ENCODE results near the gene DBH. TPM values are rescaled to one million over a fixed set of nuclear protein-coding genes. Genes with fewer than 3 reads are reported as not detected.

Gene DBH
- total RNA-seq, 2 donors from 2014 or later, result not detected

DNA sequence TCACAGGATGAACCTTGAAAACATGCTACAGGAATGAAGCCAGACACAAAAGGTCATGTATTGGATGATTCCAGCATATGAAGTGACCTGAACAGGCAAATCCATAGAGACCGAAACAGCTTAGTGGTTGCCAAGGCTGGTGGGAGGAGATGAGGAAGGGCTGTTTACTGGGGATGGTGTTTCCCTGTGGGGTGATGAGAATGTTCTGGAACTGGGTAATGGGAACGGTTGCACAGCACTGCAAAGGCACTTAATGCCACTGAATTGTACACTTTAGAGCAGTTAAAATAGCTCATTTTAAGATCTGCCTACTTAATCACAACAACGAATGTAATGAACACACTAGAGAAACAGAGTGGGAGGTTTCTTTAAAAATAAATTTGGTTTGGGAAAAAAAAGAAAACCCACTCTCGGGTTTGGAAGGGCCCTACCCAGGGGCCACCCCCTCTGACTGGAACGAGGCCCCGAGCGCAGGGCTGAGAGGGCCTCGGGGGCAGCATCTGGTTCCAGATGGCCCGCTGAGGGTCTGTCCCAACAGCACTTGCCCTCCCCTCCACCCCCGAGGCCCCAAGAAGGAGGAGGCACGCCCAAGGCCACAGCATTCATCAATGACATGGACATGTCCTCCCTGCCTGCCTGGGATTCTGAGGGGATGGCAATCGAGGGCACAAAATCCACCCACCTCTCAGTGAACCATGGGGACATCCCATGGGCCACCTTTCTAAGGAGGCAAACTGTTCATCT lies 70.3 kb downstream of the DBH start:
- Mint-ChIP-seq H3K9me3 (no peaks in the 10 kb centered on the region), H3K27ac (no peak overlapping the region), H3K36me3 (ENCODE audit: insufficient read depth in 2 of 2) (no peaks in the 10 kb centered on the region), H3K4me1 (ENCODE audit: low read depth) (peaks cover 39% of the 10 kb centered on the region), H3K27me3 (ENCODE audit: low read depth) (no peaks in the 10 kb centered on the region), H3K4me3 (no peak overlapping the region)
- DNase-seq, result no peak
- ATAC-seq (replicated peaks in 1 of 2), result no peak

DNA sequence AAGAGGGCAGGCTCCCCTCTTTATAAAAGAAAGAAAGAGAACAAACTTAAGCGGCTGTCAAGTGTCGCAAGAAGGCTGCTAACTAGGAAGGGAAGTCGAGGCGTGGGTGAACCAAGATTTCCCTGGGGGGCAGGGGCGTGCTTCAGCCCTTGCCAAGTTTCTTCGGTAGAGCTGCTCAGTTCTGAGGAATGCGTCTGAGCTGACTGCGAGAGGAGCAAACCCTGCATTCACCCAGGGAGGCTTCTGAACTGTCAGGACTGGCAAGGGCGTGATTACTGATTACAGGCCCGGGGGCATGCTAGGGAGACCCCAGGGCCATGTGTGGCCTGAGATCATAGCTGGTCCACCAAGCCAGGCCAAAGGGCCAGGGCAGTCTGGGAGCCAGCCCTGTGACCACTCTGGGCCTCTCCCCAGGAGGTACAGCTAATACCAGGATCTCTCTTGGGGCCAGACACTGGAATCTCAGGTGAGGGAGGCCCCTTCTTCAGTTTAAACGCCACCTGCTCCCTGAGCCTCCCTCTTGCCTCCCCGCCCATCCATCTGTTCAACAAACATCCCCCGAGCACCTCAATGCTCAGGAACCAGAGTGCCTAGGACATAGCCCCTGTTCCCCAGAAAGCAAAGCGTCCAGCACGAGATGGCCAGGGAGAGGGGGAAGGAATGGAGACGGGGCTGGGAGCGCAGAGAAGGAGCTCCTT lies 71.1 kb downstream of the DBH start:
- no peaks in the 10 kb centered on the region for H3K36me3 Mint-ChIP-seq (ENCODE audit: insufficient read depth in 2 of 2)
- H3K4me3 Mint-ChIP-seq, result no peak overlapping the region
- ATAC-seq (replicated peaks in 1 of 2) (no peak), DNase-seq (no peak)
- H3K27ac Mint-ChIP-seq, result no peak overlapping the region
- peaks cover 33% of the 10 kb centered on the region for H3K4me1 Mint-ChIP-seq (ENCODE audit: low read depth)
- H3K27me3 Mint-ChIP-seq (ENCODE audit: low read depth), result no peaks in the 10 kb centered on the region
- H3K9me3 Mint-ChIP-seq, result no peaks in the 10 kb centered on the region

DNA sequence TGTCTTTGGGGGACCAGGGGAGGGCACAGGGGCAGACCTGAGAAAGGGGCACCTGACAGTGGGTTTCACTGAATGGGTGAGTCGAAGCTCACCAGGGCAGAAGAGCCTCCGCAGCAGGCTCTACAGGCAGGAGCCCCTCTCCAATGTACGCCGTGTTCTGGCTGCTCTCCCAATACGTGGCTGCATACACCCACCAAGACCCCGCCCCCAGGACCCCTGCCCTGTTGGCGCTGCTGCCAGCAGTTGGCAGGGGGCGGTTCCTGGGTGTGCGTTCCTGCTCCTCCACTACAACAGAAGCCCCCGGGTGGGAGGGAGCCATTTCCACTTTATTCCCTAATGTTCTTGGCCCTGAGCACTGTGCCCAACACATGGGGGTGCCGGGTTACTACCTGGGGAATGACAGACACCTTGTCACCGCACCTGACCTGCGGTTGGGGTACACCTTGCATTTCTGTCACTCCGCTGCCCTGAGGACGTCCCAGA lies 71.6 kb downstream of the DBH start:
- ATAC-seq (replicated peaks in 1 of 2), result no peak
- Mint-ChIP-seq H3K36me3 (ENCODE audit: insufficient read depth in 2 of 2) (no peaks in the 10 kb centered on the region), H3K9me3 (no peaks in the 10 kb centered on the region), H3K27ac (no peak overlapping the region), H3K27me3 (ENCODE audit: low read depth) (no peaks in the 10 kb centered on the region), H3K4me3 (no peak overlapping the region), H3K4me1 (ENCODE audit: low read depth) (peaks cover 28% of the 10 kb centered on the region)
- no peak for DNase-seq

DNA sequence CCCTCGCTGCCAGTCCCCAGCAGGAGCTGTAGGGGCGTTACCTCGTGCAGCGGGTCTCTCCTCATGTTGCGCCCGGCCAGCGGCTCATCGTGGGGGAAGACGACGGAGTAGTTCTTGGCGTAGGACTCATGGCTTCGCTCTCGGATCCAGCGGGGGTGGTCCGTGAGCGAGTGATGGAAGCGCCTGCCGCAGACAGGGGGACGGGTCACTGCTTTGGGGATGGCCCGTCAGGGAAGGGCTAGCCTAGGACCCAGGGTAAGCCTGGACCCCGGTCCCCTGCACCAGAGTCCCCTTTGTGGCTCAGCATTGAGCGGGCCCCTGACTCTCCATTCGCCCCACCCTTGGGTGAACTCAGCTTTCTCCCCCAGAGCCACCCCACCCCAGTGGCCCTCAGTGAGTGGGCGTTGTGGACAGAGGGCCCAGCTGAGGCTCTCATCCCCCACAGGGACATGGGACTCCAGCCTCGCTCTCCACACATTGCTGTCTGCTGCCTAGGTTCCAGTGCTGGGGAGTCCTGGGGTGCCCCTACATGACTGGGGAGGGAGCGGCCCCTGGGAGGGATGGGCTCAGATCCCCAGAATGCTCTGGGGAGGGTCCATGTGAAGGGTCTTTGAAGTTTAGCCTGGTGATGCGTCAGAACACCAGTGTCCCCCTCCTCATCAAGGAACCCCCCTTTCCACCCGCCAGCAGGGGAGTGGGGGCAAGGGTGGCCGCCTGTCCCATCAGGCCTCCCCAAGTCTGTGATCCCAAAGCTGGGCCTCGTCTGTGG lies 72.3 kb downstream of the DBH start:
- Mint-ChIP-seq H3K27me3 (ENCODE audit: low read depth) (no peaks in the 10 kb centered on the region), H3K27ac (no peak overlapping the region), H3K4me1 (ENCODE audit: low read depth) (peaks cover 28% of the 10 kb centered on the region), H3K9me3 (no peaks in the 10 kb centered on the region), H3K36me3 (ENCODE audit: insufficient read depth in 2 of 2) (no peaks in the 10 kb centered on the region), H3K4me3 (no peak overlapping the region)
- DNase-seq (no peak), ATAC-seq (replicated peaks in 1 of 2) (no peak)

Other genes with a start within 250 kb of the DBH start
- 10 to 100 TPM; 22.9 to 25.0 TPM for gene REXO4, start 218.4 kb upstream of the DBH start, total RNA-seq
- gene ADAMTS13, start 214.0 kb upstream of the DBH start, total RNA-seq, result 1 to 10 TPM; 3.9 to 4.7 TPM
- 1 to 10 TPM; 1.3 to 2.8 TPM for gene CACFD1, start 176.4 kb upstream of the DBH start, total RNA-seq
- gene SLC2A6, start 157.3 kb upstream of the DBH start, total RNA-seq, result 1 to 10 TPM; 2.0 to 2.6 TPM
- not detected for gene MYMK, start 111.4 kb upstream of the DBH start, total RNA-seq
- under 1 TPM; 0.07 to 0.17 TPM for gene ADAMTSL2, start 101.7 kb upstream of the DBH start, total RNA-seq
- gene FAM163B, start 27.0 kb upstream of the DBH start, total RNA-seq, result not detected
- 1 to 10 TPM; 1.6 to 4.7 TPM for gene SARDH, start 102.0 kb downstream of the DBH start, total RNA-seq

All from activated T-cell treated with anti-CD3 and anti-CD28 coated beads, Interleukin-2, amount 50 U/mL, for 72 hours (primary cell).